Measurements from ENCODE around the gene GDPGP1.

DNA sequence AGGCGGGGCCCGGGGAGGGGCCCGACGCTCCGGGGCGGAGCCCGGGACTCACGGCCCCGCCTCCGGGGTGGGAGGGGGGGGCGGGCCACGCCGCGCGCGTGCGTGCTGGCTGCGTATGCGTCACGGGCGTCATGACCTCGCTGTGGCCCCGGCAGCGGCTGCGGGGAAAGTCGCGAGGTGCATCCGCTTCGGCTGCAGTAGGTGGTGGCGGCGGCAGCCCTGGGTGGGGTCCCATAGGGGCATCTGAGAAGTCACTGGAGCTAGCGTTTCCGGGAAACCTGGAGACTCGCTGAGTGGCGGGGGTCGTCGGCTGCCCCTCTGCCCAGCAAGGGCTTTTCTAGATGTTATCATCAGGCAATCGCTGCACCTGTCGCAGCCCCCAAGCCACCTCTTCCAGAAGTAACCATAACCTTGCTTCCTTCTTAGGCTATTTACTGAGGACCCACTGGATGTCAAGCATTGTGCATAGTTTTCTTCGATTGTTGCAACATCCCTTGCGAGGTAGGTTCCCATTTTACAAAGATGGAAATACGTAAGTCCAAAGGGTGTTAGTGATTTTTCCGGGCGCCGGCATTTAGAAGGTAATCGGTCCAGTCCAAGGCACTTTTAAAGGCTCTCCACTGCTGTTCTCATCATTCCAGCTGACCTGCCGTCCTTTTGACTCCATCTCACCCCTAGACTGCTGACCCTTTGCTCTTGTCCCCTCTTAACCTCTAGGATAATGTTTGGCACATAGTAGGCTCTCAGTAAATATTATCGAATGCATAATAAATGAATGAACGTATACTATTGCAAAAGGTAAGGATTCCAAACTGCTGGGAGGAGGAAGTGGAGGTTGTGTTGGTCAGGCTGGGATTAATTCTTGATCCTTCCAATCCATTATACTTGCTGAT lies at the start of gene GDPGP1:
- TF ChIP-seq, protein P1, sequence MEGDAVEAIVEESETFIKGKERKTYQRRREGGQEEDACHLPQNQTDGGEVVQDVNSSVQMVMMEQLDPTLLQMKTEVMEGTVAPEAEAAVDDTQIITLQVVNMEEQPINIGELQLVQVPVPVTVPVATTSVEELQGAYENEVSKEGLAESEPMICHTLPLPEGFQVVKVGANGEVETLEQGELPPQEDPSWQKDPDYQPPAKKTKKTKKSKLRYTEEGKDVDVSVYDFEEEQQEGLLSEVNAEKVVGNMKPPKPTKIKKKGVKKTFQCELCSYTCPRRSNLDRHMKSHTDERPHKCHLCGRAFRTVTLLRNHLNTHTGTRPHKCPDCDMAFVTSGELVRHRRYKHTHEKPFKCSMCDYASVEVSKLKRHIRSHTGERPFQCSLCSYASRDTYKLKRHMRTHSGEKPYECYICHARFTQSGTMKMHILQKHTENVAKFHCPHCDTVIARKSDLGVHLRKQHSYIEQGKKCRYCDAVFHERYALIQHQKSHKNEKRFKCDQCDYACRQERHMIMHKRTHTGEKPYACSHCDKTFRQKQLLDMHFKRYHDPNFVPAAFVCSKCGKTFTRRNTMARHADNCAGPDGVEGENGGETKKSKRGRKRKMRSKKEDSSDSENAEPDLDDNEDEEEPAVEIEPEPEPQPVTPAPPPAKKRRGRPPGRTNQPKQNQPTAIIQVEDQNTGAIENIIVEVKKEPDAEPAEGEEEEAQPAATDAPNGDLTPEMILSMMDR (IDR thresholded peaks at IDR 0.05 in 4 of 5, conservative IDR thresholded peaks at IDR 0.05 in 1 of 5), result no peak
- TF ChIP-seq POLR2A (IDR thresholded peaks at IDR 0.05), result peak; percentile 52 to 56
